Esophagus muscularis mucosa (tissue), 4 donors: Measurements from ENCODE around the gene PHF23.

Experiments
- EP300 ChIP-seq: sonication (generic); formaldehyde crosslinking; IDR thresholded peaks from one replicate; pipeline ENCODE4 v1.6.1; 2017; ENCODE audit warnings: antibody characterized with exemption
- POLR2A ChIP-seq: fragments of 450-650 bp; IDR thresholded peaks from one replicate; pipeline ENCODE4 v1.6.1; 2017; ENCODE audit warnings: antibody characterized with exemption, moderate library complexity, mild to moderate bottlenecking, low read depth
- POLR2AphosphoS5 ChIP-seq, 2 donors: sonication (generic); formaldehyde crosslinking; IDR thresholded peaks; one replicate each; pipeline ENCODE4 v1.6.1; 2017; ENCODE audit warnings: antibody characterized with exemption in 2 of 2
- TF ChIP-seq, protein P1 (sequence below), 3 experiments: fragments of 200-600 bp in 2 of 3; fragments of 450-650 bp in 1 of 3; sonication (generic) in 2 of 3; IDR thresholded peaks; one replicate each; pipeline ENCODE4 v1.5.1; 2017 to 2019; ENCODE audit warnings: antibody characterized with exemption in 3 of 3, mild to moderate bottlenecking in 2 of 3, moderate library complexity in 1 of 3

DNA sequence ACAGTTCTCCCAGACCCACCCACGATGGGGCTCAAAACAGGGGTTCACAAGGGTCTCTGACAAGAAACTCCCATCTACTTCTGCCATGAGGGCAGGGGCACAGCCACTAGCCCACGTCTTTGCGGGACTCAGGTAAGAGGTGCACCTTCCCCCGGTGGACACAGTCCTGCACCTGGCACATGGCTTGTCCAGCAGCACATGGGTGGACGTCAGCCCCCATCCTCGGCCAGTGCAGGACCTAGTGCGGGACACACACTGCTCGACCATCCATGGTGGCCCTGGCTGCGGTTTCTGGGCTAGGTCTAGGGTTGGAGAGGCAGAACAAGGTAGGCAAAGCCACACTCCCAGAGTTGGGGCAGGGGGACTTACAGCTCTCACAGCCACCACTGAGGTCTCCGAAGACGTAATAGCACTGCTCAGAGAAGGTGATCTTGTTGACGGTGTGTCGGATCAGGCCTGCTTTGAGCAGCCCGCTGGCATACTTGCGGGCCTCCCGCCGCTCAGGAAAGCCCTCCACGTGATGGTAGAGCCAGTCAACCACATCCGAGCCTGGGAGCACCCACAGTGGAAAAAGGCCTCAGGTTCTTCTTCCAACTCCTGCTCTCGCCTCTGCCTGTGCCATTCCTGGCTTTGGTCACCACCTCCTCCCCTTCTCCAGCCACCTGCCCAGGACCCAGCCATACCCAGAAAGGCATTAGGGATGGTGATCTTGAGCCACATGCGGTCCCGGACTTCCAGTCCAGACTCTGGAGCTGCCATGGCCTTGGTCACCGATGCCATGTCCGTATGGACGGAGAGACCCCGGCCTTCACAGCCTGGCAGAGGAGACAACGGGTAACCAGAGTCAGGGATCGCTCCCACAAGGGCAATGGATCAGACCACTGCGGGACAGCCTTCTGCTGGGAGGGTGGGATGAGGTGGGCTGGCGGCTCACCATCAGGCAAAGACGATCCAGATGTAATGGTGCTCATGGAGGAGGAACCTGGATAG lies 12.2 kb downstream of the PHF23 start:
- TF ChIP-seq EP300 (no peak), POLR2A (no peak), POLR2AphosphoS5 (IDR thresholded peaks at IDR 0.05) (no peak)
- TF ChIP-seq, protein P1, sequence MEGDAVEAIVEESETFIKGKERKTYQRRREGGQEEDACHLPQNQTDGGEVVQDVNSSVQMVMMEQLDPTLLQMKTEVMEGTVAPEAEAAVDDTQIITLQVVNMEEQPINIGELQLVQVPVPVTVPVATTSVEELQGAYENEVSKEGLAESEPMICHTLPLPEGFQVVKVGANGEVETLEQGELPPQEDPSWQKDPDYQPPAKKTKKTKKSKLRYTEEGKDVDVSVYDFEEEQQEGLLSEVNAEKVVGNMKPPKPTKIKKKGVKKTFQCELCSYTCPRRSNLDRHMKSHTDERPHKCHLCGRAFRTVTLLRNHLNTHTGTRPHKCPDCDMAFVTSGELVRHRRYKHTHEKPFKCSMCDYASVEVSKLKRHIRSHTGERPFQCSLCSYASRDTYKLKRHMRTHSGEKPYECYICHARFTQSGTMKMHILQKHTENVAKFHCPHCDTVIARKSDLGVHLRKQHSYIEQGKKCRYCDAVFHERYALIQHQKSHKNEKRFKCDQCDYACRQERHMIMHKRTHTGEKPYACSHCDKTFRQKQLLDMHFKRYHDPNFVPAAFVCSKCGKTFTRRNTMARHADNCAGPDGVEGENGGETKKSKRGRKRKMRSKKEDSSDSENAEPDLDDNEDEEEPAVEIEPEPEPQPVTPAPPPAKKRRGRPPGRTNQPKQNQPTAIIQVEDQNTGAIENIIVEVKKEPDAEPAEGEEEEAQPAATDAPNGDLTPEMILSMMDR (IDR thresholded peaks at IDR 0.05), result no peak
